AML-193 (cell line): Measurements from ENCODE around the gene ZKSCAN4.
A peak's percentile ranks its signal among the peaks of the same experiment; 100 is the strongest.

Experiments
- DNase-seq, 2 experiments: peaks; one replicate each; lab custom pipeline; 2025; lab: John Stamatoyannopoulos, UW

Gene ZKSCAN4

DNA sequence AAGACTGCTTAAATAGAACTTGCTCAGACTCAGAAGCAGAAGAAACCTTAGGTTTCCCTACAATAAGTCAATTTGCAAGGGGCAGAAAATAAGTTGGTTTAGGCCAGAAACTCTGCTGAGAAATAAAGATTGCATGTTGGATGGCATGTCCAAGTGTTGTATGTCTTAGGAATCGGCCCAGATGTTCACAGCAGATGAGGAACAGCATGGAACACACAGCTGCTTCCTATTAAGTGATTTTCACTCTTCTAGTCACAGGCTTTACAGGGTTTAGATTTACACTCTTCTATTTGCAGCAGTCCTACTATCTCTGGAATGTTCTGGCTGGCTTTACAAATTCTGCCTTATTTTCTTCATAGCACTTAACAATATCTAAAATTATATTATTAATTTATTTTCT lies 3.2 kb downstream of the ZKSCAN4 start:
- no peak for DNase-seq

DNA sequence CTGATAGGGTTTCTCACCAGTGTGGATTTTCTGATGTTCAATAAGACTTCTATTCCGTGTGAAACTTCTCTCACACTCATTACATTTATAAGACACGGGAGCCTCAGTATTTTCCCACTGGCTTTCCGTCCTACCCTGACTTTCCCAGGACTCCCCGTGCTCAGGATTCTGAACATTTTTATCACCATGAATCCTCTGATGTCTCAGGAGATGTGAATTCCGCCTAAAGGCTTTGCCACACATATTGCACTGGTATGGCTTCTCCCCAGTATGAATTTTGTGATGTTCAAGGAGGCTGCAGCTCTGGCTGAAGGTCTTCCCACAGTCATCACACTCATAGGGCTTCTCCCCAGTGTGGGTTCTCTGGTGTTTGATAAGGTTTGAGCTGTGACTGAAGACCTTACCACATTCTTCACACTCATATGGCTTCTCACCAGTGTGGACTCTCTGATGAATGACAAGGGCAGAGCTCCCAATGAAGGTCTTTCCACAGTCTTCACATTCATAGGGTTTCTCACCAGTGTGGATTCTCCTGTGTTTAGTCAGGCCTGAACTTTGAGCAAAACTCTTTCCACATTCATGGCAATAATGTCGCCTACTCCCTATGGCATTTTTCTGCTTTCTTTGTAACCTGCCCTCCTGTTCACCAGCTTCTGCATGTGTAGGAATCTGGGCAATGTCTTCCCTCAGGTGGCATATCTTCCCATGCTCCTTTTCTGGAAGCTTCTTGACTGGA lies 6.7 kb downstream of the ZKSCAN4 start:
- DNase-seq, result no peak

DNA sequence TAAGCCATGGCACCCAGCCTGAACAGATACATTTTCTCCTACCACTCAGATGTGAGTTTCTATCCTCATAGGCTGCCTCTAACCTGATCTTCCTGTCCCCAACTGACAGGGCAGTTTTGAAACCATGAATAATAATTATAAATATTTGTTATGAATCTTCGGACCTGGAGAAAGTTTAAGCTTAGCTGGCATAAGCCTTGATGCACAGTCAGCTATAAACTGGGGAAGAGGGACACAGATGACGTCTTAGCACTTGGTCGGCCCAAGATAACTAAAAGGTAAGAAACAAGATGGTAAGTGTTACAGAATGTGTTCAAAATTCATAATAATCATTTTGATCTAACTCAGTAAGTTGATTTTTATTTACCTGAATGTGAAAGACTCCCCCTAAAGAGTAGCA lies 8.1 kb downstream of the ZKSCAN4 start:
- no peak for DNase-seq

DNA sequence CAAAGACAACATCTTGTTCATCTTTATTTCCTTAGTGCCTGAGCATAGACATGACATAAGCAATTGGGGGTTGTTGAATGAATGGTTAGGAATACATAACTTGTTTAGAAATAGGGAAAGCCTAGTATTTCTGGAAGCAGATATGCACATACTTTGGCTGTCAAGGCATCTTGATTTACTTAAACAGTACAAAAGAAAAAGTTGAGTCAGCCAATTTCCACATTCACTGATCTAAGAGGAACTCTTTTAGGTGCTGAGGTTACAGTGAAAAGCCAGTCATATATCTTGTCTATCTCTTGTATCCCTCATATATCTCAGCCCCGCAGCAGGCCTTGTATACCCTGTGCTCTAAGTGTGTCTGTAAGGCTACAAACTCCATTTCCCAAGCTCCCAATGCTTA lies 11.6 kb downstream of the ZKSCAN4 start:
- DNase-seq, result no peak

DNA sequence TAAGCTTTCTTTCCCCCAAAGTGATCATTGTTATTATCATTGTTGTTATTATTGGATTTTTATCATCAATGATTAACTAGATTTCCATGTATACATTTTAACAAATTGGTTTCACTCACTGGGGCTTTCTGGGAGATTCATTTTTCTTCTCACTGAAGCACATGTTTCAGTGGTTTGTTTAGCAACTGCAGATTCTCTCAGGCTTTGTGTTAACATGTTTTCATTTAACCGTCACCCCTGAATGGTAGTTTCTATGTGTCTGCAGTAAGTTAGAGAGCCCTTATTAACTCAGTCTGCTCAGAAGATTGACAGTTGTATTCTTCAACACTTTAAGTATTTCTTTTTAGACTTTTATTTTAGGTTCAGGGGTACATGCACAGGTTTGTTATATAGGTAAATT lies 12.4 kb downstream of the ZKSCAN4 start:
- DNase-seq, result no peak

DNA sequence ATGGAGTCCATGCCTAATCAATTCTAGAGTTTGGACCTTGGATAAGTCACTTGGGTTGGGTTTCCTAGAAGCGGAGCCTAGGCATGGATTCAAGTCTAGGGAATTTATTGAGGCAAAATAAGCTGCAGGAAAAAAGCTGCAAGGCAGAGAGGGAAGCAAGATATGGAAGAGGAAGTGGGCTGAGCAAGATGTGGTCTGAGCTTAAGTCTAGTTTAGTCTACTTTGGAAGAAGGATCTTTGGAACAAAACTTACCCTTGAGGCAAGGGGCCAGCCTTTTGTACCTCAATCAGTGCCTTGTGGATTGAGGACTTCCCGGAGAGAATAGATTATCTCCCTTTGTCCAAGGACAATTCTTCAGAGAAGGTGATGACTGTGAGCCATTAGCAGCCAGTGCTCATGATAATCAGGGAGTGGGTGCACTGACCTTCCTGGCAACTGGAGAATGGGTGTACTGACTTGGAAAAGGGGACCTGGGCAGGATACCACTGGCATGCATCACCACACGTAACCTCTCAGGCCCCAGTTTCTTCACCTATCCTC lies 16.1 kb downstream of the ZKSCAN4 start:
- DNase-seq, result peak; percentile 32 to 51

DNA sequence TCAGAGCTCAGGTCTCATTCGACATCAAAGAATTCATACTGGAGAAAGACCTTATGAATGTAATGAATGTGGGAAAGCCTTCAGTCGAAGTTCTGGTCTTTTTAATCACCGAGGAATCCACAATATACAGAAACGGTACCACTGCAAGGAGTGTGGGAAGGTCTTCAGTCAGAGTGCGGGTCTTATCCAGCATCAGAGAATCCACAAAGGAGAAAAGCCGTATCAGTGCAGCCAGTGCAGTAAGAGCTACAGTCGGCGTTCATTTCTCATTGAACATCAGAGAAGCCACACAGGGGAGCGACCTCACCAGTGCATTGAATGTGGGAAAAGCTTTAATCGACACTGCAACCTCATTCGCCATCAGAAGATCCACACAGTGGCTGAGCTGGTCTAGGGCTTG lies 19.3 kb downstream of the ZKSCAN4 start:
- no peak for DNase-seq

DNA sequence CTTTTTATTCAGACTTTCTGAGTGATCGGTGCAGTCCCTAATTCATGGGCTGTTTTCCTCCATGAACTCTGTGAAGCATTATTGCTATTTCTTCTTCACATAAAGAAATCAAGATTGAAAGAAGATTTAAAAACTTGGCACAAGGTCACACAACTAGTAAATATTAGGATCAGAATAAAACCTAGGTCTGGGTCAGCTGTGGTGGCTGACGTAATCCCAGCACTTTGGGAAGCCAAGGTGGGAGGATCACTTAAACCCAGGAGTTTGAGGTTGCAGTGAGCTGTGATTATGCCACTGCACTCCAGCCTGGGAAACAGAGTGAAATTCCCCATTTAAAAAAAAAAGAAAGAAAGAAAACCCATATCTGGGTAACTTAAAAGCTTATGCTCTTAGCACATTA lies 25.6 kb downstream of the ZKSCAN4 start:
- DNase-seq, result no peak

DNA sequence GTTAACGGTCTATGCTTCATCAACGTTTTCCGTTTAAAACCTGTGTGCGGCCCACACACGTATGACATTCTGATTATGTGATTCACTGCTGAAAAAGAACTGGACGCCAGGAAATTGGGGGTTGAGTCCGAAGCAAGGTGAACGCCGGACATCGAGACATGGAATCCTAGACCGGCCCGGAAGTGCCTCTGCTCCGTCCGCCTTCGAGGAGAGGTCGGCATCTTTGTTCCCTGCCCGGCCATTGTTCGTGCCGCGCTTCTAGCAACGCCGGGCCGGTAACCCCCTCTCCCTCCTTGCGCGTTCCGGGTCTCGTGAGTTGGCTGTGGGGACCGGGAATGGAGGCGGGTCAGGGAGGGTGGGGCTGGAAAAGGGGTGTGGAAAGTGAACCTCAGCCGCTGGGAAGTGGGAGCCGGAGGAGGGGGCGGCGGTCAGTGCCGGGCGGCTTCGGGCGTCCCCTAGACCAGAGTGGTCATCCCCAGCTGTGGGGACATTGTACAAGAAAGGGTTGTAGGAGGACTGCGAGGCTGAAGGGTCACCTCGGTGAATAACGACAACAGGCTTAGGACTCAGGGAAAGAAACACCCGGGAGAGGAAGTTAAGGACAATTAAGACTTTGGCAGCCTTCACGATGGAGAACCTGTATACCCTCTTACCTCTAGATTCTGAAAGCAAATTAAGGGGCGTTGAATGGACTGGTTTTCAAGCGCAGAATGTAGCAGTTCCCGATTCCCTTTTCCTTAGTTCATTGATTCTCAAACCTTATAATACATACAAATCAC lies 26.8 kb downstream of the ZKSCAN4 start, which contains the start of gene ZSCAN9:
TSS of gene ZSCAN9 (plus strand) at position 220 of the 779 bp plus-strand sequence. CDS start 1,810 bp downstream, outside the sequence.
- DNase-seq, result no peak

DNA sequence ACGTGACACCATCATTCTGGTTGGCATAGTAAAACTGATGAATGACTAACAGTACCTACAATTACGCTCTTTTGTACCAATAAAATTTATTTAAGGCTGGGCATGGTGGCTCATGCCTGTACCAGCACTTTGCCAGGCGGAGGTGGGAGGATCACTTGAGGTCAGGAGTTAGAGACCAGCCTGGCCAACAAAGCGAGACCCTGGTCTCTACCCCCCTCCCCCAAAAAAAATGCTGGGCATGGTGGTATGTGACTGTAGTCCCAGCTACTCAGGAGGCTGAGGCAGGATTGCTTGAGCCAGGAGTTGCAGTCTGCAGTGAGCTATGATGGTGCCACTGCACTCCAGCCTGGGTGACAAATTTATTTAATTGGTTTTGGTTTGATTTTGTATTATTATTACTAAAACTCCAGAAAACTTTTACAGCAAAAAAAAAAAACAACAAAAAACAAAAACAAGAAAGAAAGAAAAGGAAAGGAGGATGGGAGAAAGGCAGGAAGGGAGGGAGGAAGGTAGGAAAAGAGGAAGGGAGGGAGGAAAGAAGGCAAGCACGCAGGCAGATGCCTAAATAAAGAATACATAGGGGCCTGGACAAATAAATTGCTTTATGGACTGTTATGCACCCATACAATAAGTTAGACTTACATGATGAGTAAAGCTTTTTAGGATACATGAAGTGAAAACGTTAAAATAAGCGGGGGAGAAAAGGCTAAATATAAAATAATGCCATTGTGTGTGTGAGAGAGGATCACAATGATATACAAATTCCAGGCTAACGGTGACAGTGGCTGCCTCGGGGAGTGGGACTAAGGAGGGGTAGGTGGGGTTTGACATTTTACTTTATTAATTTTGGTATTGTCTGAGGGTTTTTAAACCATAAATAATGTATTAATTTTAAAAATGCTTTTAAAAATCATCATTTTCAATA lies 27.7 kb downstream of the ZKSCAN4 start:
- no peak for DNase-seq

DNA sequence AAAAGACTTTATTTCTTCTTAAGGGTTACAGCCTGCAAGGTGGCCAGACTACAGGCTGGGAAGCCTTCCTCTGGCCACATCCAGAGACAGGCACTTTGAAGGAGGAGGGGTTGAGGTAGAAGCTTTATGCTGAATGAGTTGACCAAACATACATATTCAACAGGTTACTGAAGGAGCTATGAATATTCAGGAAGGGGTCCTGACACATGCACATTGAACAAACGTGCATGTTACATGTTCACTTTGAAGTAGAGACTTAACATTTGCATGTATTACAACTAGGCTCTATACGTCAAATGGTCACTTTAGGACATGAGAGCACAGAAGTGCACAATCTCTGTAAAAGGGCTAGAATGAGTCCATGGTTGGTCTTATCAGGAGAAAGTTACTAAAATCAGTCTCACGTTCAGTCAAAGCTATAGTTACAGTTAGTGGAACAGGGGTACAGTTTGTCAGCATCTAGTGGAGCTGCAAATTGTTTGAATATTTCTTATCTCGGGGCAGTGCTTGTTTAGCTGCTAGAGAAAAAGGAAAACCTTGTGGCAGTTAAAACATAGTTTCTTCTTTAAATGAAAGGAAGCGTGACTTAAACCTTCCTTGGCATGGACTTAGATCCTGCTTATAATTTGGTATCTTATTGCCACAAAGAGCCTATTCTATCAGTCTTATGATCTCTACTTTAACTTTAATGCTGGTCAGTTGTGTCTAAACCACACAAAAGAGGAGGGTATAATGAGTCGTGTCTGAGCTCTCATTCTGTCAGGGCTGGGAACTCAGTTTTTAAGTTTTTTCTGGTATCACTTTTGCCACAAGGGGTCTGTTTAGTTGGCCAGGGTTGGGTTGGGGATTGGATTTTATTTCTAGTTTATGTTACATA lies 31.6 kb downstream of the ZKSCAN4 start:
- DNase-seq, result peak; percentile 15 to 32

DNA sequence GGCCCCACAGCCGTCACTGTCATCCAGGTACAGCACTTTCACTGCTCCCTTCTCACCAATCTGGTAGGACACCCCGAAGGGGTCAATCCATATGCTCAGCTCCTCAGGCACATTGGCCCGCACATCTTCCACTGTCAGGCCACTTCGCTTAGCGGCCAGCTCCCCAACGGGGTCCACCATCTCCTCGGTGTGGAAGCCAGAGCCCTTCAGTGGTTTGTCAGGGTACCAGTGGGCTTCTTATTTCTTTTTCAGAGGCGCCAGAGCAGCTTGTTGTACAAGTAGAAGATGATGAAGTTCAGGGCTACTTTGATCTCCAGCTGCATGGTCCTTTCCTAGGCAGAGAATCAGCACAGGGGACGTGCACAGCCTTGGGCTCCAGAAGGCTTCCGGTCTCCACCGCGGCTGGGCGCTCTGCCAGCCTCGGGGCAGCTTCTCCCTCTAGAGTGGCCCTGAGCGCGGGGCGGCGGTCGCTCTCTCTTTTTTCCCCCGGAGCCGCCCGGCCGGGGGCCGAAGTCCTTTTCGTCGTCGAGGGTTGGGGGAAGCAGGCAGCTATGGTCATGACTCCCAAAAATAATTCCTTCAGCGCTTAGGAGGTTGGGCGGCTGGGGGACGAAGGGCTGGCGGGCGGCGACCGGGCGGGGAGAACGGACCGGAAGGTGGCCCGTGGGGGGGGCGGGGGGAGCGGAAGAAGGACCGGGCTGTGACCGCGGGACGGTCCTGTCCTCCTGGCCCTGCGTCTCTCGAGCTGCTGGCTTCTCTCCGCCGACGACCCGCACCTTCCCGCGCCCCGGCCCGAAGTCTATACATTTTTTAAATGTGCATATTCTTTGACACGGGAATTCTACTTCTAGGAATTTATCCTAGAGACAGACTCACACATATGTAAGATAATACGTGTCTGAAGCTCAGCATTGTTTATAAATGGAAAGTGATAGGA lies 33.5 kb downstream of the ZKSCAN4 start:
- DNase-seq, result peak; percentile 83 to 89

DNA sequence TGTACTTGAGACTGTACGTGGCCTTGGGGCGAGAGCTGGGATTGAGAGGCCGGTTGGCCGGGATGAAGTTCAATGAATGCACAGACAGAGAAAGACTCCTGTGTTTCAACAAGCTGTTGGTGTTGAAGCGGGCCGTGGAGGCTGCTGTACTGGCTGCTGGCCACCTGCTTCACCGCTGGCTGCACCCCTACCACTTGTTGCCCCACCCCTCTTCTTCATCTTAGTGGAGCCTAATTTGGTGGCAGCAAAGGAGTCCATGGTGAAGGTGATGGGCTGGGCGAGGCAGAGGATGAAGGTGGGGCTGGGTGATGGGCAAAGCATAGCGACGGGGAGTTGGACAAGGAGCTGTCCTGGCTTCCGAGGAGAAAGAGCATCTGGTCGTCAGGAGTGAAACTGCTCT lies 34.2 kb downstream of the ZKSCAN4 start:
- no peak for DNase-seq

DNA sequence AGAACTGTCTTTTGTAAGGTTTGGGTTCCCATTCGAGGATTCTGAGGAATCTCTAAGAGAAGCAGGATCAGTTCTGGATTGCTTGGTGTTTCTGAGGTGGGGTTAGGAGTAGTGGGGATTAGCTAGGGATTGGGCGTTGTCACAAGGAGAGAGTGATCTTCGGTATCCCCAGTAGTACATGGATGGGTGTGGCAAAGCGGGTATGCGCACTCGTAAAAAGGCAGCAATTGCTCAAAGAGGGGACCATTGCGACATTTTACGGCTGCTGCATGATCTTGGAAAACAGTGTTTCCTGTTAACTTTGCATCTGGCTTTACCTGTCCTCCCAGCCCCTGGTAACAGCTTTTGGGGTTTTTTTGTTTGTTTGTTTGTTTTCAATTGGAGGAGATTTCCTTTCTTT lies 36.6 kb downstream of the ZKSCAN4 start:
- no peak for DNase-seq

DNA sequence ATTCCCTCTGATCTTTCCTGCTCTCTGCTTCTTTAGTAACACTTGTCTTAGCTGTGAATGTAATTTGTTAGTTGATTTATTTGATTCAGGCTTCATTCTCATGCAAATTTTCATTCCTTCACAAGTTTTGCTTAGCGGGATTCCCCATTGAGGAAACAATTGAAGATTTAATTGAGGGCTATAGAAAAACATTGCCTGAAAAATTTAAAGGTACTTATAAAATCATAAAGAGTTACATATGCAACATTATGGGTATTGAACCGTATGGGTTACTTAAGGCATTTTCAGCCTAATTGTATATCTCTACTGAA lies 38.9 kb downstream of the ZKSCAN4 start:
- DNase-seq, result no peak

DNA sequence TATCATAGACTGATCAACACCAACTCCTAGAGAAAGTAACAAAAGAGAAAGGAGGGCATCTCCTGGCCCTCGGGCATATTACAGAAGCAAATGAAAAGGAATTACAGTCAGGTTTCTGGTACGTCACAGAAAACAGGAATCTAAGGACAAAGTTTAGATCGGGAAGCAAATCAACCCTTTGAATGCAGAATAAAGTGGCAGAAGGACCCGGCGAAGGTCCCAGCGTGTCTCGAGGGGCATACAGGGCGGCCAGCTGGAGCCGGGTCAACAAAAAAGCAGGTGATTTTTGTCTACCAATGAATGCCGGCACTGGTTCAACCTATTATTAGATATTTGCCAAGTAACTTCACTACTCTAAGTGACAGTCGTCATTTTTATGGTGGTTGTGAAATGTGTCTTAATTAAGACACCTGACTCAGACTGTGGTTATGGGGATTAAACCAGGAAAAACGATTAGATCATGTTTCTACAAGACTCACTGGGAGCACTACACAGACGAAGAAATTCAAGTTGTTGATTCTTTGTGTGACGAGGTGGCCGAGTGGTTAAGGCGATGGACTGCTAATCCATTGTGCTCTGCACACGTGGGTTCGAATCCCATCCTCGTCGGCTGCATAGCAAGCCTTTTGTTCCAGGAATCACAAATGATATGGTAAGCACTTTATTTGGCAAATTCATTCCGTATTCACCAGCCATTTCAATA lies 39.4 kb downstream of the ZKSCAN4 start:
- peak; percentile 81 to 84 for DNase-seq

DNA sequence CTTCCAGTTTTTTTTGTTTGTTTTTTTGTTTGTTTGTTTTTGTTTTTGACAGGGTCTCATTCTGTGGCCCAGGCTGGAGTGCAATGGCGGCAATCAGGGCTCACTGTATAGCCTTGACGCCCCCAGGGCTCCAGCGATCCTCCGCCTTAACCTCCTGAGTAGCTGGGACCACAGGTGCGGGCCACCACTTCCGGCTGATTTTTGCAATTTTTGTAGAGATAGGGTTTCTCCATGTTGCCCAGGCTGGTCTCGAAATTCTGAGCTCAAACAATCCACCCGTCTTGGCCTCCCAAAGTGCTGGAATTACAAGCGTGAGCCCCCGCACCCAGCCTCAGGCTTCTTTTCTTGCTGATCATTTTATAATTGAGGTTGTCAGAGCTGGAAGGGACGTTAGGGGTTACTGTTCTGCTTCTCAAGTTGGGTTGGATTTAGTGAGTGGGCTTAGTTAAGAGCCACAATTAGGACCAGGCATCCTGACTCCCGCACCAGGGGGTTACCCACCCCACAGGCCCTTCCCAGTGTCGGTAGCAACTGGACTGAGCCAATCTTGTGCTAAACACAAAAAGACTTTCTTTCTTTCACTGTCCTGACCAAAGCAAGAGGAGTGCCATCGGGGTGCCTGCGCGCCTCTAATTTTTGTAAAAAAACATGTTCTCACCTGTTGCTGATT lies 40.1 kb downstream of the ZKSCAN4 start:
- no peak for DNase-seq

DNA sequence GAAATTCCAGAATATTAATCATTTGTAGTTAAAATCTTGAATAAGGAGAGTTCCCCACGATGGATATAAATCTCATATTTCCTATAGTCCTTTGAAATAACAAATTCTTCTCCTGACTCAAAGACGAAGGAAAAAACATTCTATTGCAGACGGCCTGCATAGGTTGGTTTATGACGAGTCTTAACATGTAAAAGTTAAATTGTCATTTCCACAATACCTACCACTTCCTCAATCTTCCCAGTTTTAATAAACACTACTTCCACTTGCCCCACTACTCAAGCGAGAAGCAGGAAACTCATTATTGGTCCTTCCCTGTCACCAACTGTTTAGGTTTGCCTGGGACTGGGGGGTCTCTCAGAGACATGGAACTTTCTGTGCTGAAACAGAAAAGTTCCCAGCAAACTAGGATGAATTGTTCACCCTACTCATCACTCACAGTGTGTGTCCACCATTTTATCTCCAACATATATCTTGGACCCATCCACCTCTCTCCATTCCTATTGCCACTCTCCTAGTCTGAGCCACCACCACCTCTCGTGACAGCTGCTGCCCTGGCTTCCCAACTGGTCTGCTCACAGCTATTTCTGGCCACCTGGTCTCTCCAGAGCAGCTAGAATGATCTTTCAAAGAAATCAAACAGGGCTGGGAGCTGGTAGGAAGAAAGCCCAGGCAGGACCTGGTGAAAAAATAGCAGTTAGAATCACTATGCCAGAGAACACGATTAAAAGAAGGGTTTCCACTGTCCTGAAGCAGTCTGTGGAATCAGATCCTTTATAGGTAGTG lies 42.1 kb downstream of the ZKSCAN4 start:
- no peak for DNase-seq
